T-helper 17 cell (primary cell): ENCODE data around the gene CSF3R. TPM values are rescaled to one million over a fixed set of nuclear protein-coding genes. Genes with fewer than 3 reads are reported as not detected.
A peak's percentile ranks its signal among the peaks of the same experiment; 100 is the strongest.

Source experiments
- ATAC-seq: fragments of 150-1000 bp; cut with Tn5 transposase; 2 replicates; pipeline ENCODE4 v1.10.0; 2021; ENCODE audit warnings: mild to moderate bottlenecking, moderate library complexity
- DNase-seq, 3 donors: peaks; one replicate each; pipeline versions ENCODE4 v3.0.0 to v3.0.0-alpha.2; 2020 to 2021
- H3K9me3 ChIP-seq: one replicate; pipeline ENCODE4 v1.7.0; 2013; ENCODE audit warnings: low read length, mild to moderate bottlenecking; ENCODE audit not compliant: control insufficient read depth, poor library complexity, severe bottlenecking
- H3K27ac Mint-ChIP-seq: one replicate; pipeline ENCODE4 v1.8.0; 2022; ENCODE audit warnings: mild to moderate bottlenecking, moderate library complexity, mixed read lengths
- H3K27me3 Mint-ChIP-seq: one replicate; pipeline ENCODE4 v1.8.0; 2022; ENCODE audit warnings: mixed read lengths
- H3K36me3 Mint-ChIP-seq: one replicate; pipeline ENCODE4 v1.8.0; 2022; ENCODE audit warnings: low read depth, mixed read lengths
- H3K4me1 Mint-ChIP-seq: one replicate; pipeline ENCODE4 v1.8.0; 2022; ENCODE audit warnings: mild to moderate bottlenecking, mixed read lengths
- H3K4me3 Mint-ChIP-seq: one replicate; pipeline ENCODE4 v1.8.0; 2022; ENCODE audit warnings: mild to moderate bottlenecking, moderate library complexity, mixed read lengths
- total RNA-seq, 4 donors: library from RNA in 2 of 4; stranded (reverse) in 2 of 4; gene quantifications; one replicate each; pipeline ENCODE4 v1.2.3 and lab custom pipeline; 2022 to 2026

The CSF3R gene
- total RNA-seq, 2 donors from 2014 or later: 2.9 to 13.0 TPM

DNA sequence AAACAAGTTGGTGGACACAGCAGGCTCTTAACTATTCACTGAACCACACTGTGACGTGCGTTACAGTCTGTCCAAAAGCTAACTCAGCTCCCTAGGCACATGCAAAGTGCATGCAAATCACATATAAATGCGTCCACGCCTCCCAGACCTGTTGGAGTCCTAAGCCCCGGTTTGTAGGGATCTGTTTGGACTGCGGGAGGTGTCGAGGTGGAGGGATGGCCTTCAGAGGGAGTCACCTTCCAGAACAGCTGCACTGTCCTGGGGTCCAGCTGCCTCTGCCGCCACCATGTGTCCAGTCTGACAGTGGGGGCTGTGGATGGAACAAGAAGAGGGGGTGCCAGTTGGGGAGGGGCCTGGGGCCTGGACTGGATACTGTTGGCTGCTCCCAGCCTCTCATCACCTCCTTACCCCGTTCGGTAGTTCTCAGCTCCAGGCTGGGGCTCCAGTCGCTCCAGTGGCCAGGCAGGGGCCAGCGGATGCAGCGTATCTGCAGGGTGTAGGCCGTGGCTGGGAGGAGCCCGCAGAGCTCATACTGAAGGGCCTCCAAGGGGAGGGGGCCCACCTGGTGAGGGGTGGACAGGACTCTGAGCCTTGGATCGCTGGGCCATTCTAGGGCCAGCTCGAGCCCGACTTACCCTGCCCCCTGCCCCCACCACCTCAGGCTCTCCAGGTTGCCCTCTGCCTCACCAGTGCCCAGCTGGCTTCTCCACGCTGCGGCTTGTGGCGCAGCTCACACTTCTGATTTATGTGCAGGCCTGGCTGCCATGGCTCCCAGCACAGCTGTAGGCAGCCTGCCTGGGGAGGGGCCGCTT, 10.7 kb downstream of the CSF3R start:
- DNase-seq (no peak), ATAC-seq (no peak)
- no peaks in the 10 kb centered on the region for H3K9me3 ChIP-seq
- H3K4me1 Mint-ChIP-seq: peaks cover 2% of the 10 kb centered on the region
- H3K36me3 Mint-ChIP-seq: no peaks in the 10 kb centered on the region
- H3K4me3 Mint-ChIP-seq: no peak overlapping the region
- H3K27ac Mint-ChIP-seq: no peak overlapping the region
- no peaks in the 10 kb centered on the region for H3K27me3 Mint-ChIP-seq

DNA sequence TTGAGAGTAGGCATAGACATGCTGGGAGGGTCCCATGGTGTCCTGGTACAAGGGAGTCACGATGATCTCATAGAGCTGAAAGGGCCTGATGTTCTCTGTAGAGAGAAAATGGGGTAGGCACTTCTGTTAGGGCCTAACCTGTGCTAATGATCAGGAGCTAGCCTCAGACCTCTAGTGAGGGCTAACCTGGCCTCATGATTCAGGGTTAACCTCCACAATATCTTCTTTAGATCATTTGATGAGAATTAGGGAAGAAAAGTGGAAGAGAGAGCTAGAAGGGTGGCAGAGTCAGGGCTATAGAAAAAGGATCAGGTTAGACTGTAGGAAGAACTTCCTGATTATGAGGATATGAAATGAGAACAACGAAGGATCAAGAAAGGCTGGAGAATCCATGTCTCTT, 13.6 kb downstream of the CSF3R start:
- Mint-ChIP-seq H3K27ac (peak overlapping the region; percentile 21), H3K36me3 (no peaks in the 10 kb centered on the region)
- ATAC-seq: no peak

DNA sequence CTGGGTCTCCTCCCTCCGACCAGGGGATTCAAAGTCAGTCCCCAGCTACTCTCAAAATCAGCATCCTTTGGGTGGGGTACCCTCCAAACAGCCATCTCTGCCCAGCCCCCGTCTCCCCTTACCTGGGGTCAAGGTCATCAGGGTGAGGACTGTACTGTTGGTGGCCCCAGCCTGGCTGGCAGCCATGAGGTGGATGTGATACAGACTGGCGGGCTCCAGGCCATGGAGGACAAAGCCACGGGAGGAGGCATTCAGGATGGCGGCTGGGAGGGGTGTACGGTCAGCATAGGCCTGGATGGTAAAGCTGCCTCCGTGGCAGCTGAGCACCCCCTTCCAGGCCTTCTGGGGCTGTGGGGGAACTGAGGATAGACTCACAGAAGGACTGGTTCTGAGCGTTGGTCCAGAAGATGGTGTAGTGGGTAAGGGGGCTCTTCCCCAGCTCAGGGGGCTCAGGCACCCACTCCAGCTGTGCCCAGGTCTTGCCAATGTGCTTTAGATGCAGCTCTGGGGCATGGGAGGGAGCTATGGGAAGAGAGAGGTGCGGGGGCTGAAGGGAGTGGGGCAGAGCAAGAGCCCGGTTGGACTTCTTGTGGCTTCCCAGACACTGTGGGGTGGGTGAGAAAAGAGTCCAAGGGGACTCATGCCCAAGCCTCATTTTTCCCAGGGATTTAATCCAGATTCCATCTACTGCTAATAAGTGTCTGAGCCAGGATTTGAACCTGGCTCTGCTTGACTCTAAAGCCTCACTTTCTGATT, 14.8 kb downstream of the CSF3R start:
- Mint-ChIP-seq H3K27ac (peak overlapping the region; percentile 45), H3K4me3 (no peak overlapping the region), H3K27me3 (no peaks in the 10 kb centered on the region), H3K36me3 (no peaks in the 10 kb centered on the region), H3K4me1 (peaks cover 12% of the 10 kb centered on the region)
- ATAC-seq (no peak), DNase-seq (no peak)
- no peaks in the 10 kb centered on the region for H3K9me3 ChIP-seq

More for the DNA sequence above, 13.6 kb downstream of the CSF3R start:
- Mint-ChIP-seq H3K4me3 (no peak overlapping the region), H3K27me3 (no peaks in the 10 kb centered on the region), H3K4me1 (peaks cover 4% of the 10 kb centered on the region)
- no peaks in the 10 kb centered on the region for H3K9me3 ChIP-seq
- no peak for DNase-seq

DNA sequence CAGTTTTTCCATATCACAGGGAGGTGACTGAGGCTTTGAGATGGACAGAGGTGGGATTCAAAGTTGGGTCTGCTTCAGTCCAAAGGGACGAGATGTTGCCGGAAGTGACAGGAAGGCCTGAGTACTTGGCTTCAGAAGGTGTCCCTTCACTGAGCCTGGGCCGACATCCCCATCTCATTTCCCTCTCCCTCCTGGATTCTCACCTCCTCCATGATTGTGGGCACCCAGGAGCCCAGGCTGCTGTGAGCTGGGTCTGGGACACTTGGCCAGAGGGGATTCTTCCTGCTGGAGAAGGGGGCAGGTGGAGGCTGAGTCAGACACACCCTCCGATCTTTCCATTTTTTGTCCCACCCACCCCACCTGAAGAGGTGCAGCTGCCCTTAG, 15.7 kb downstream of the CSF3R start:
- H3K36me3 Mint-ChIP-seq: no peaks in the 10 kb centered on the region
- no peak overlapping the region for H3K4me3 Mint-ChIP-seq
- peak overlapping the region; percentile 34 for H3K27ac Mint-ChIP-seq
- ATAC-seq (no peak), DNase-seq (no peak)
- H3K4me1 Mint-ChIP-seq: peaks cover 14% of the 10 kb centered on the region
- H3K27me3 Mint-ChIP-seq: no peaks in the 10 kb centered on the region
- no peaks in the 10 kb centered on the region for H3K9me3 ChIP-seq

DNA sequence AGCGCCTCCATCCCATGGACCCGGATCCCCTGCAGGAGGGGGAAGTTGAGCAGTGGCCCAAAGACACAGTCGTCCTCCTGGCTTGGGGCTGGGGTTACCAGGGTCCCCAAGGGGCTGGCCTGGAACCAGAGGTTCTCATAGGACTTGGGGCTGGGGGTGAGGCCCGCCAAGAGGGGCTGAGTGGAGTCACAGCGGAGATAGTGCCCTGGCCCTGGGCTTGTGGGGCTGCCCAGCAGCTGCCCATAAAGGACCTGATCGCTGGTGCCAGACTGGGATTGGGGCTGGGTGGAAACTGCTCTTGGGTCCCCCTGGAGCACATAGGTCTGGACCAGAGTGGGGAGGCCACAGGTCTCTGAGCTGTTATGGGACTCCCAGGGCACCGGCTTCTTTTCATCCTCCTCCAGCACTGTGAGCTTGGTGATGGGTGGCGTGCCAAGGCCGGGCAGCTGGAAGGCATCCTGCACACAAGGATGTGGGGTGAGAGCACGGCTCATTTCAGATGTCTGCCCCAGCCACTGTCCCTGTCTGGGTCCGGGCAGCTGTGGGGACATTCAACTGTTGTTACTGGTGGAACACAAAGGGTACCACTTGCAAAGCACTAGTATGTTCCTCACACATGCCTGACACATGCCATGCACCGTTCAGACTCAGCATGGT, 16.2 kb downstream of the CSF3R start:
- Mint-ChIP-seq H3K4me3 (no peak overlapping the region), H3K27ac (peak overlapping the region; percentile 98), H3K4me1 (peaks cover 14% of the 10 kb centered on the region), H3K27me3 (no peaks in the 10 kb centered on the region), H3K36me3 (no peaks in the 10 kb centered on the region)
- no peaks in the 10 kb centered on the region for H3K9me3 ChIP-seq
- DNase-seq (no peak), ATAC-seq (no peak)

DNA sequence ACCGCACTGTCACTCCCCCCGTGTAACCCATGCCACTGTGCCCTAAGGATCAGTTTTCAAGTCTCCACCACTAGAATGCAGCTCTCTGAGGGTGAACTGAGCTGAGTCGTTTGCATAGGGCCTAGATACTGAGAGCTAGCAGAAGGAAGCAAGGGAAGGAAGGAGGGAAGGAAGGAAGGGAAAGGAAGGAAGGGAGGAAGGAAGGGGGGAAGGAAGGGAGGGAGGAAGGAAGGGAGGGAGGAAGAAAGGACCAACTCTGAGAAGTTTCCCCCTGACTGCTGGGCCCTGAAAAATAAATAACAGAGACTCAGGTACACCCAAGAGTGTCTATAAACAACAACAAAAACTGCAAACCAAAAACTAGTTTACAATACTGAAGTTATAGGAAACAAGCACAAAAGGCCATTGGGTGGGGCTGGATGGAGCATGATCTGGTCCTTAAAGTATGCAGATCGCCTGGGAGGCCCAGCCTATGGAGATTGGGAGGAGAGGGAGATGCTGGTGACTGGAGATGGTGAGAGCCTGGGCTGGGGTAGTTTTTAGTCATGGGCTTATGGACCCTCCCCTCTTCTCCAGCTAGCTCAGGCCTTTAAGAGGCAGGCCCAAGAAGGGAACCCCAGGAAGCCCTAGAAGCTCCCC, 16.9 kb downstream of the CSF3R start:
- Mint-ChIP-seq H3K36me3 (peaks cover 3% of the 10 kb centered on the region), H3K4me3 (no peak overlapping the region)

DNA sequence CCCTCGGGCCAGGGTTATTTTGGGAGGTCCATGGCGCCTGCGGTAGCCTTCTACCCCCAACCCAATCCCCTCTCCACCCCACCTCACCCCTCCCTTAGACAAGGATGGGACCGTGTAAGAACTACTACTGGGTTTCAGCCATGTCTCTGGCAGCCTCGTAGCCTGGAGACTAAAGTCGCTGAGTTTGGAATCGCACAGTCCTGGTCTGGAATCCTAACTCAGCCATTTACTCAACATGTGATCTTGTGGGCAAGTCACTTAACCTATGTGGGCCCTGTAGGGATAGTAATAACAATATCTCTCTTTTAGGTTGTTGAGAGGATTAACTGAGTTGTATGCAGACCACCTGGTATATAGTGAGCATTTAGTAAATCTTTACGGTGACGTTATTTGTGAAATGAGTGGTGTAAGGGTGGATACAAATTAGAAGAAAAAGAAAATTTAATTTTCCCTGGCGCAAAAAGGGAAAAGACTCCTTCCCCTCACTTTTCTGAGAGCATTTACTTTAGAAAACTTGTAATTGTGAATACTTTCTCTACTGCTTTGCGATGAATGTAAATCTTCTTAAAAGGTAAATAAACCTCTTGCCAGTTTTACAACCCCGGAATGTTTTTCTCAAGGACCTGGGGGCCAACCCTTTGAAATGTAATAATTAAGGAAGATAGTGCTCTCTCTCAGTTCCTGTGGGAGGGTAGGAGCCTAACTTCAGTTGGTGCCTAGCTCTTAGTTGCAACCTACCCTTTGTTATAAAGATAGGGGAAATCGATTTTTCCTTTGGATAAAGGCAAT, 17.9 kb downstream of the CSF3R start:
- peak overlapping the region; percentile 98 for H3K27ac Mint-ChIP-seq
- H3K36me3 Mint-ChIP-seq: peaks cover 4% of the 10 kb centered on the region
- H3K27me3 Mint-ChIP-seq: no peaks in the 10 kb centered on the region
- H3K4me3 Mint-ChIP-seq: peak overlapping the region; percentile 99
- no peaks in the 10 kb centered on the region for H3K9me3 ChIP-seq
- DNase-seq: no peak
- H3K4me1 Mint-ChIP-seq: peaks cover 22% of the 10 kb centered on the region
- ATAC-seq: peak; percentile 64

More for the DNA sequence above, 16.9 kb downstream of the CSF3R start:
- no peaks in the 10 kb centered on the region for H3K27me3 Mint-ChIP-seq
- peak overlapping the region; percentile 98 for H3K27ac Mint-ChIP-seq
- H3K9me3 ChIP-seq: no peaks in the 10 kb centered on the region
- H3K4me1 Mint-ChIP-seq: peaks cover 18% of the 10 kb centered on the region
- ATAC-seq (no peak), DNase-seq (no peak)

DNA sequence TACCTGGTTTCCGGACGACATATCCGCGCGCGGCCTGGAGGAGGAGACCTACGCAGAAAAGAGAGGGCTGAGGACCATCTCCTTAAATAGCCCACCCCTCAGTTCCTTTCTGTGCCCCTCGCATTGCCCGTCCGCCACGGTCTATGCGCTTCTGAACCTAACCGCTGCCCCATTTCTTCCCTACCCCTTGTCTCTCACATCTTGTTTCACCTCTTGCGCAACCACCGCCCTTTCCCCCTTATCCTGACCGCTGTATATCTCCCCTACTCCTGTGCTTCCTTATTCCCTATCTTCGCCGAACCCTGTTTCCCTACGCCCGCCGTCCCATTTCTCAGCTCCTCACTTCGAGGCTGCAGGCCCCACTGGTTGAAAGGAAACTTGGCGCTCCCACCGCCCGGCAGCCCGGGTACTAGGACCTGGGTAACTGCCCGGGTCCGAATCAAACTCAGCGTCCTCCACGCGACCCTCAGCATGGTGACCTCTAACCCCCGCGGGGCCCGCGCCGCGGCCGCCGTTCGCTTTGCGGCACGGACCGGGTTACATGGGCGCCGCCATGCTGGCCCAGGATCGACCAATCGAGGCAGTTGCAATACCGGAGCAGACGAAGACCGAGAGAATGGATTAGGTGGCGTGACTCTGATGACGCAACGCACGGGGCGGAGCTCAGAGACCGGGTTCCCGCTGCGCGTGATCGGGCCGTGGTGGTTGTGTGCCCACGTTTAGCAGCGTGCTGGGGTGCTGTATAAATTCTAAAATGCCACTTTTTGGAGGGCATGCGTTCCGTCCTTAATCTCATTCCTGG, 18.7 kb downstream of the CSF3R start, which contains the start of gene MRPS15:
Gene MRPS15 (minus strand): TSS at position 582 of the 802 bp plus-strand sequence. CDS start 109 bp downstream, at position 473.
- Mint-ChIP-seq H3K36me3 (peaks cover 4% of the 10 kb centered on the region), H3K27me3 (no peaks in the 10 kb centered on the region), H3K4me1 (peaks cover 26% of the 10 kb centered on the region), H3K4me3 (peak within 1 kb of the TSS; percentile 99), H3K27ac (peak within 1 kb of the TSS; percentile 98)
- DNase-seq (peak; percentile 81 to 87 (median 81)), ATAC-seq (peak; percentile 98)
- H3K9me3 ChIP-seq: no peaks in the 10 kb centered on the region

- DNase-seq (no peak), ATAC-seq (no peak)
- H3K4me3 Mint-ChIP-seq: peak overlapping the region; percentile 99
- peak overlapping the region; percentile 98 for H3K27ac Mint-ChIP-seq
- H3K4me1 Mint-ChIP-seq: peaks cover 31% of the 10 kb centered on the region
- peaks cover 4% of the 10 kb centered on the region for H3K36me3 Mint-ChIP-seq
- H3K9me3 ChIP-seq: no peaks in the 10 kb centered on the region
- no peaks in the 10 kb centered on the region for H3K27me3 Mint-ChIP-seq
Observed at GRCh38 chr1:36463463-36463802, 19.3 kb downstream of the CSF3R start.

DNA sequence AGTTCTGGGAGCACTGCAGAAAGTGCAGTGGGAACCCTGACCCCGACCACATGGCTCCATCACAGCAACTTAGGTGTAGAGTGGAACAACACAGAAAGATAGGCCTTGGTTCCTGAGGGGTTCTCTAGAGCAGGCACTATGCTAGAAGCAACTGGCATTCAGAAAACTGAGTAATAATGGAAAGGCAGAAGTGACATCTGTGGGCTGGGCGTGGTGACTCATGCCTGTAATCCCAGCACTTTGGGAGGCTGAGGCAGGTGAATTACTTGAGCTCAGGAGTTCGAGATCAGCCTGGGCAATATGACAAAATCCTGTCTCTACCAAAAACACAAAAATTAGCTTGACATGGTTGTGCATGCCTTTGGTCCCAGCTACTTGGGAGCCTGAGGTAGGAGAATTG, 23.8 kb downstream of the CSF3R start:
- Mint-ChIP-seq H3K27me3 (no peaks in the 10 kb centered on the region), H3K4me3 (no peak overlapping the region), H3K4me1 (peaks cover 42% of the 10 kb centered on the region), H3K27ac (no peak overlapping the region), H3K36me3 (peaks cover 13% of the 10 kb centered on the region)
- ATAC-seq (no peak), DNase-seq (no peak)
- no peaks in the 10 kb centered on the region for H3K9me3 ChIP-seq

DNA sequence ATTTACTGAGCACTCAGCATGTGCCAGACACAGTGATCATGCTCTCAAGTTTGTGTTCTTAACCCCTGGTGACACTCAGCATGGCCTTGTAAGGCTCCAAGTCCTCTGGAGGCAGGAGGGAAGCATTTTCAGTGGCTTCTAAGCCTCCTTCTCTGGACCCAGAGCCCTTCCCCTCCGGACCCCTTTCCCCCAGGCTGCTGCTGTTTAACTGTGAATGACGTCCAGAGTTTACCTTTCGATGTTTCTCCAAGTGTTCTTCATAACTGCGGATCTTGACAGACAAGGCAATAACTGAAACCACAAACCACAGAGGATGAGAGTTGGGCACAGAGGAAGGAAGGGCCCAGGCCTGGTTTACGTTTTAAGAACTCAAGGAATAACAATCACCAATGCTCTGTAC, 25.0 kb downstream of the CSF3R start:
- Mint-ChIP-seq H3K4me1 (peaks cover 37% of the 10 kb centered on the region), H3K36me3 (peaks cover 13% of the 10 kb centered on the region), H3K4me3 (peak overlapping the region; percentile 62), H3K27me3 (no peaks in the 10 kb centered on the region), H3K27ac (peak overlapping the region; percentile 63)
- peak; percentile 81 for ATAC-seq
- no peaks in the 10 kb centered on the region for H3K9me3 ChIP-seq
- no peak for DNase-seq
